K562 (cell line): ENCODE results near the gene ADGRB3.

ENCODE experiments used
- BRF2 ChIP-seq: IDR thresholded peaks from 3 replicates; pipeline ENCODE4 v1.6.1; 2011; ENCODE audit warnings: borderline replicate concordance, mild to moderate bottlenecking; ENCODE audit not compliant: insufficient read length, insufficient read depth
- KDM4B ChIP-seq, 2 experiments: fragments of 450-650 bp in 1 of 2; sonication (generic) in 1 of 2; IDR thresholded peaks; 2 replicates each; pipeline ENCODE4 v1.6.1; 2016 to 2017; ENCODE audit warnings: borderline replicate concordance in 2 of 2, antibody characterized with exemption in 1 of 2, low read depth in 1 of 2, mild to moderate bottlenecking in 1 of 2
- ZNF668 ChIP-seq: fragments of 250-450 bp; sonication (Bioruptor Pico); IDR thresholded peaks from 2 replicates; pipeline ENCODE4 v1.8.0; 2022; ENCODE audit warnings: mild to moderate bottlenecking, inconsistent platforms

DNA sequence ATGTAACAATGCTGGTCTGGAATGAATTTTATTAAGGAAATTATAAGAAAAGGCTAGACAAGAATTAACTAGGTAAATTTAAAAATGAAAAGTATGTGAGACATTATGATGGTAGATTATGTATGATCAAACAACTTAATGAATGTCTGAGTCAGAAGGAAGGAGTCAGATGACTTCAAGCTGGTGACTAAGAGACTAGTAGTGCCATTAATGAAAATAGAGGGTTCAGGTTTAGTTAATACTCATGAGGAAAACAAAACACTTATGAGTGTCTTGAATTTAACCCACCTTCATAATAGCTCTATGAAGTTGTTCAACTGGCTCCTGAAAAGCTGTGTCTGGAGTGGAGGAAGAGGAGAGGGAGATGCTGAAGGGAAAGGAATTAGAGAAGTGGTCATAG lies 256.3 kb downstream of the ADGRB3 start:
- TF ChIP-seq KDM4B (IDR thresholded peaks at IDR 0.05; ENCODE audit: borderline replicate concordance in 2 of 2, low read depth in 1 of 2), result no peak
- TF ChIP-seq BRF2, result no peak
- TF ChIP-seq ZNF668 (CRISPR knock-in tag), result no peak
